ENCODE results near the gene VSIG1. TPM values are rescaled to one million over a fixed set of nuclear protein-coding genes. Genes with fewer than 3 reads are reported as not detected.

Gene VSIG1
- total RNA-seq, 1 experiment from 2014 or later, result 1.5 TPM

- Mint-ChIP-seq H3K4me3 (no peak overlapping the region), H3K27me3 (ENCODE audit: low read depth) (peaks cover 12% of the 10 kb centered on the region), H3K9me3 (peaks cover 6 to 68% of the 10 kb centered on the region in 2 experiments), H3K36me3 (ENCODE audit: insufficient read depth in 1 of 3, low read depth in 3 of 3) (peaks cover 0 to 47% (median 41%) of the 10 kb centered on the region in 3 experiments; a peak in 4 of 7 replicates), H3K4me1 (peaks cover 2 to 14% of the 10 kb centered on the region in 2 experiments; a peak in 2 of 4 replicates), H3K27ac (no peak overlapping the region)
- Histone ChIP-seq H4K8ac (replicated peaks; ENCODE audit: insufficient read length, low read depth, low read length) (no peak overlapping the region), H2AK5ac (ENCODE audit: insufficient read length, low read length) (no peak overlapping the region), H2BK12ac (ENCODE audit: insufficient read length, low read depth, low read length) (no peak overlapping the region), H3K4ac (ENCODE audit: low read depth, low read length) (no peak overlapping the region), H4K20me1 (ENCODE audit: control insufficient read depth, insufficient read depth, insufficient read length) (no peaks in the 10 kb centered on the region), H3K9ac (ENCODE audit: extremely low read depth, insufficient read length, low read length) (no peak overlapping the region), H2AFZ (ENCODE audit: low read length) (no peak overlapping the region), H2BK20ac (ENCODE audit: low read depth, low read length, poor library complexity, severe bottlenecking) (no peak overlapping the region), H3K79me1 (ENCODE audit: insufficient read depth, low read depth, low read length, poor library complexity, severe bottlenecking) (no peaks in the 10 kb centered on the region), H4K91ac (ENCODE audit: insufficient read length, low read depth, low read length) (no peak overlapping the region), H3K79me2 (ENCODE audit: insufficient read depth, low read length) (no peaks in the 10 kb centered on the region), H2BK5ac (ENCODE audit: insufficient read length, low read length) (no peak overlapping the region), H3K9me3 (ENCODE audit: control insufficient read depth, low read depth, low read length) (peaks cover 16% of the 10 kb centered on the region), H3K27me3 (ENCODE audit: insufficient read depth, low read length) (no peaks in the 10 kb centered on the region), H2BK15ac (ENCODE audit: low read depth, low read length) (no peak overlapping the region), H2BK120ac (ENCODE audit: low read depth, low read length, poor library complexity, severe bottlenecking) (no peak overlapping the region), H3K4me2 (ENCODE audit: insufficient read depth, insufficient read length, low read length) (no peak overlapping the region), H3K56ac (ENCODE audit: insufficient read length, low read depth, low read length) (no peak overlapping the region), H3K14ac (ENCODE audit: insufficient read depth, low read length) (no peak overlapping the region), H3K4me1 (ENCODE audit: insufficient read depth, low read length) (no peaks in the 10 kb centered on the region; the same call in 1 of the 2 replicates), H3K18ac (ENCODE audit: insufficient read length, low read depth, low read length) (no peak overlapping the region), H4K5ac (ENCODE audit: insufficient read length, low read depth, low read length) (no peak overlapping the region), H3T11ph (ENCODE audit: low read length) (no peak overlapping the region), H3K23me2 (ENCODE audit: insufficient read length, low read depth, low read length, poor library complexity, severe bottlenecking) (no peaks in the 10 kb centered on the region), H3K27ac (ENCODE audit: insufficient read length, low read depth, low read length) (no peak overlapping the region), H3K23ac (ENCODE audit: insufficient read length, low read depth, low read length) (no peak overlapping the region)
- WGBS (ENCODE audit: extremely low coverage, insufficient read length, low lambda C conversion rate), result no CpG with 5 or more reads among the region's 2 CpGs
- TF ChIP-seq CTCF (conservative IDR thresholded peaks at IDR 0.05), result no peak
- no peak for DNase-seq
Observed at GRCh38 chrX:108000751-108001150, 44.1 kb upstream of the VSIG1 start.
